Muscle of back (tissue), 11 donors: ENCODE measurements around the gene SEC16B. TPM values are rescaled to one million over a fixed set of nuclear protein-coding genes. Genes with fewer than 3 reads are reported as not detected.

ENCODE experiments used
- DNase-seq, 3 donors: peaks; one replicate each; pipeline versions ENCODE4 v3.0.0 to v3.0.0-alpha.2; 2013
- polyA plus RNA-seq, 10 donors: library from polyadenylated mRNA; unstranded; fragments of 120-200 nt; gene quantifications; one replicate each; pipeline ENCODE4 v1.2.1, GENCODE V29; 2013; ENCODE audit not compliant: insufficient read length in 10 of 10

SEC16B gene
- polyA plus RNA-seq, 10 donors: 4.9 to 11.2 (median 7.5) TPM

DNA sequence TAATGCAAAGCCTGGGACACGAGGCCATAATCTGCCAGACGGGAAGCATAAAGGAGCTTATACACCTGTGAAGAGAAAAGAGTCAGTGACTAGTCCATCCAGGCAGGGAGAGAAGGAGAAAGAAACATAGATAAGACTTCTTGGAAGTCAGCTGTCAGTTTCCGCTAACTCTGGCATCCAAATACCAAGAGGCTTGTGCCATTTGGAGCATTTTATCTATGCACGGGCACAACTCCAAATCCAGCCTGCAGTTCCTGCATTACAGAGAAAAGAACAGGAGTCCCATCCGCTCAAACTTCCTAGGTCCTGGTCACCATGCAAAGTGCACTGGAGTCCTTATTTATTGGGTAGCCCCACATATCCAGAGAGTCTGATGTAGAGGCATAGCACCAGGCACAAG is 27.9 kb downstream of the SEC16B start:
- DNase-seq: no peak

DNA sequence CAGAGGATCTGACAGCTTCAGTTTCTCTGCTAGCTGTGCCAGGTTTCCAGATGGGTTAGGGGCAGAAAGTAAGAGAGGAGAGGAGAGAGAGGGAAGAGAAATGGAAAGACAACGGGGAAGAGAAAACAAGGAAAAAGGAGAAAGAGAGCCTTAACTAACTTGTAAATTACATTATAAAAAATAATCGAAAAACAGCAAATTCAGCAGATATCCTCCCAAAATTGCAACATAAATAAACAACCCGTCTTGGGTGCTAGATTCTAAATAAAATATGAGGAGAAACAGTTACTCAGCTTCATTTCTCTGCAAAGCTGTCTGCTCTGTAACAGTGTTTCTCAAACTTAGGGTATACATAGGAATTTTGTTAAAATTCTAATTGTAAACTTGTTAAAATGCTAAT is 29.2 kb downstream of the SEC16B start:
- no peak for DNase-seq

DNA sequence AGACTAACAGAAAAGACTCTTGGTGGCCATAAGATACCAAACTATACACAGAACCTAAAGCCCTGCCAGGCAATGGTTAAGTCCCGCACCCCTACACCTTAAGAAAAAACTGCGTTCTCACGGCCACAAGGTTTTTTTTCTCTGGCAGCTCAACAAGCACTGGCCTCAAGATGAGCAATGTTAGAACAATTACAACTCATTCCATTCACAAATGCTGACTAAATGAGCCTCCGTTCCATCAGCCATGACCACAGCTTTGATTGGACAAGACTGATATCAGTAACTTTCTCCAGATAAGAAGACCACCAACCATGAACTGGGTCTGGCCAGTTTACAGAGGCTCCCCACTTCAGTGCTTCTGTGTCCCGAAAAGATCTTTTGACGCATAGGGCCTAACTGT is 31.9 kb downstream of the SEC16B start:
- no peak for DNase-seq

DNA sequence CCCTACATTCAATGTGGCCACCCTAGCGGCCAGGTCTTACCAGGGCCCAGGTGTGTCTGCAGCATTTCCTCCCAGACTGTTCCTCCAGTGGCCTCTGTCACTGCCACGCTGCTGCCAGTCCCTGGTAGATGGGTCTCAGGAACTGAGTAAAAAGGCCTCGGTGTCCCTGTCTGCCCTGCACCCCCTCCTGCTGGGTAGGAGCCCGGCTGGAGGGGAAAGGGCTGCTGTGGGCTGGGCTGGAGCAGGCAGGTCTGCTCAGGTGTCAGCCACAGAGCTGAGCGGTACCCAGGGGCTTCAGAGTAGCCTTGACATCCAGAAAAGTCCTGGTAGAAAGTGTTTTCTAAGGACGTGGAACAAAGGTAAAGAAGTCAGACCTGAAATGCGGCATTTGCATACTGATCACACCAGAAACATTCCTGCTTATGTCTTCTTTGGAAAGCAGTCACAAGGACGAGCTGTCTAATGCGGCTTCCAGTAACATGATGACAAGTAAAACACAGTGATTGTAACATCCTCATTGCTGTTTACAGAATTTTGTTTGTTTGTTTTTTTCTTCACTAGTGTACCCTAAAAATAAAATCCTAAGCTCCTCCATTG is 32.6 kb downstream of the SEC16B start:
- DNase-seq: no peak

DNA sequence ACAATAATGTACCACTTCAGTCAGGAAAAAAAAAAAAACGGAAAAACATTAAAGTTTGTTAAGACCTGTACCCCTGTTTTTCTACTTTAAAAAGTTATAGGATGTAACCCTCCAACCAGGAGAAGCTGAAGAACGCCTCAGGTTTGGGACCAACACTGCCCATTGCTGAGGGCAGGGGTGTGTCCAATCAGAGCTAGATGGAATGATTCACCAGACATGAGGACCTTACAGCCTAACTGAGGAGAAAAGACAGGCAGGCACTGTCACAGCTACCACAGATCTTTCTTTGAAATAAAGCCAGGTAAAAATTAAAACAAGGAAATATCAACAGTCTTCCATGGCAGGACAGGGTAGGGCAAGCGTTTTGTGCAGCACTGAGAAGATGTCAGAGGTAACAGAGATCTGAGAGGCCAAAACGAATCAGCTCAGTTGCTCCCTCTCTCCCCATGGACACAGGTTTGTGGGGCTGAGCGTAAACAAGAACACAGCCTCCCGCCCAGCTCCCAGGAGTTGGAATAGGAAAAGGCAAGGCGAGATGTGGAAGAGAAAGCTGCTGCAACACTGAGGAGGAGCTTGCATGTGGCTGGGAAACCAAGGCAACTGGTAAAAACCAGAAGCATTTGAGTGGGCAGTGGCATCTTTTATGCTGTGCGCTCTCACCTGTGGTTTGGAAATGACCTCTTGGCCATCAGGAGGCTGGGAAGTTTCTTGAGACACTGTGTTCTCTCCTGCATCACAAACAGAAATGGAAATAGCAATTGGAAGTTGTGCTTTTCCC is 34.0 kb downstream of the SEC16B start:
- DNase-seq: no peak

DNA sequence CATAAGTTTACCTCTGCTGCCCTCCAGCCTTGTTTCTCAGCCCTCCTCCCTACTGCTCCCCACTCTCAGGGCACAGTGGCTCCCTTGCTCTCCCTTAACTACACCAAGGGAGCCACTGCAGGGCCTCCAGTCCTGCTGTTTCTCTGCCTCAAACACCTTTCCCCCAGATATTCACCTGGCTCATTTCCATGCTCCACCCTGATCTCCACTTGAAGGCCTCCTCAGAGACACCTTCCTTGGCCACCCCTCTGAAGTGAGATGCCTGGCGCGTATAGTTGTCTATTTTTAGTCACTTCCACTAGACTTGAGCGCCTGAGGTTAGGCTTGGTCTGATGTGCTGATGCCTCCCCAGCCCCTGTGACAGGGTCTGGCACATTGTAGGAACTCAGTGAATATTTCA is 34.9 kb downstream of the SEC16B start:
- DNase-seq: no peak

DNA sequence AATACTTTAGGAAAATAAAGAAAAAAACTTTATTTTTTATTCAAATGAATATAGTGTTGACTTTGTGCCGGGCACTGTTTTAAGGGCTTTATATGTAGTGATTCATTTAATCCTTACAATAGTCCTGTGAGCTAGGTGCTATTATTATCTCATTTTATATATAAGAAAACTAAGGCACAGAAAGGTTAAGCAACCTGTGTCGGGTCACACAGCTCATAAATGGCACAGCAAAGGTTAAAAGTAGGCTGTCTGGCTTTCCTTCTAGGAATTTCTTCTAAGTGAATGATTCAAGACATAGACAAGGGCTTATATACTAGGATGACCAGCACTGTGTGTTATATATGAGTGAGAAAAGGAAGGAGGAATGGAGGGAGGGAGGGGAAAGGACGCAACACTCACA is 35.4 kb downstream of the SEC16B start:
- DNase-seq: no peak

DNA sequence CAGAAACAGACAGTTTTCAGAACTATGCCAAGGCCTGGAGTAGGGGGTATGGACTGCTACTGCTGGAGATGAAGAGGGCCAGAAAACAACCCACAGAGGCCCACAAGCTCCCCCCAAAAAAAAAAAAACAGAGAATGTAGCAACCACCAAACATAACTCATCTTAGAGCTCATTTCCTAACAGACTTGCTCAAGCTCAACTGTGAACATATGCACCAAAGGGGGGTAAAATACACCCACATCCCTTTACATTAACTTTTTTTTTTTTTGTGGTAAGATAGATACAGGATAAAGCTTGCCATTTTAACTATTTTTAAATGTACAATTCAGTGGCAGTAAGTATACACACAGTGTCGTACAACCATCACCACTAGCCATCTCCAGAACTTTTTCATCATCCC is 36.0 kb downstream of the SEC16B start:
- no peak for DNase-seq

DNA sequence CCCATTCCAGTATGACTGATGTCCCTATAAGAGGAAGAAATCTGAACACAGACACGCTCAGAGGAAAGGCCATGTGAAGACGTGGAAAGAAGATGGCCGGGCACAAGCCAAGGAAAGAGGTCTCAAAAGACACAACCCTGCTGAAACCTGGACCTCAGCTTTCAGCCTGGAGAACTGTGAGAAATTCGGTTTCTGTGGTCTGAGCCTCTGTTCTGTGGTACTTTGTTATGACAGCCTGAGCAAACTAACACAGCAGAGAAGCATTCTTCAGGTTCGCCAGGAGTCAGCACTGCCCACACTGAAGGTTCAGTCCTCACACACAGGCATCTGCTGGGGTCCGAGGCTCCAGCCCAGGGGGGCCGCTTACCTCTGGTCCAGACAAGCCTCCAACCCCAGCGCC is 37.7 kb downstream of the SEC16B start:
- no peak for DNase-seq

DNA sequence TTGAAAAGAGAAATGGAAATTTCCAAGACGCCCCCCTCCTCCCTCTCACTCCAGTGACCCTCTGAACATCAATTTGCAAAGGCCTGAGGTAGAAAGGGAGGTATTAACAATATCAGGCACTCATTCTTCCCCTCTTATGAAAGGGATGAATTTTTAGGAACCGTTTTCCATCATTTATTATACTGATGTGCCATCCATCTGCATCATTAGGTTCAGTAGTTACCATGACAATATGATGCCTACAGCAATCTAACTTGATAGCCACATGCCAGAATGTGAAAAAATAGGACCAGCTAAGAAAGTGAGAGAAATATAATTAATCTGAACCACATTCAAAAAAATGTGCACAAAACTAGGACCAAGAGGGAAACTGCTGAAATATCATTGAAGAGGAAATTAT is 40.9 kb downstream of the SEC16B start:
- no peak for DNase-seq

DNA sequence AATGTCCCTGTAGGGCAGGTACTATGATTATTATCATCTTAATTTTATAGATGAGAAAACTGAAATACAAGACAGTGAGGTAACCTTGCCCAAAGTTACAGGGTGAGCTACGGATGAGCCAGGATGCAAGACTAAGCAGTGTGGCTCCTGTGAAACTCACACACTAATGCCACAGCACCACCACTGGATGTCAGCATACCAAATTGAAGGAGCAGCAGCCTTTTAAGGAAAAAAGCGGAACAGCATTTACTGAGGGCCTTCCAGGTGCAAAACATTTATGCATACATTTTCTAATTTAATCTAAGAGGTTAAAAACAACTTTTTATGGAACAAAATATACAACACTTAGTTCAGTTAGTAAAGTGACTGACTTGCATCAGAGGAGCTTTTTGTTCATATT is 41.7 kb downstream of the SEC16B start:
- no peak for DNase-seq

DNA sequence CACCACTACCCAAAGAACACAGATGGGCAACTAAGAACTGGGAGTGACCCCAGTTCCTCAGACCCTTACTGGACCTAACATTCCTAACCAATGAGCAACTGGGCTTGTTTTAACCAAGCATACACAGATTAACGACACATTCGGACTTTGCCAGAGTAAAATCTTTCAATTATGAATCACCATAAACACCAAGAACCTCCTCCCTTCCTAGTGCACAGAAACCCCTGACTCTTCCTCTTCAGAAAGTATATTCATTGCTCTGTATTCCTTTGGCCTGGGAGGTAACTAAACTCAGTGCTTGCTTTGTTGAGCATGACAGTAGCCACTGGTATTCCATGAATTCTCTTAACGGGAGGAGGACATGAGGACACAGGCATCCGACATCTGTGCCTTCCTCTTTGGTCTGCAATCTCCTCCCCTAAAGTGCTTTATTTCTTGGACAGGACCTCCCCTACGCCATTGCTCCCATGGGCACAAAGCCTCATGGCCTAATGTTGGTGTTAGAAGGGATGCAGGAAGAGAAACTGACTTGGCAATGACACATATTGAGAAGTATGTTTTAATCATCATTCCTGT is 42.7 kb downstream of the SEC16B start:
- DNase-seq: peak in 1 of 3 donors; percentile 60

DNA sequence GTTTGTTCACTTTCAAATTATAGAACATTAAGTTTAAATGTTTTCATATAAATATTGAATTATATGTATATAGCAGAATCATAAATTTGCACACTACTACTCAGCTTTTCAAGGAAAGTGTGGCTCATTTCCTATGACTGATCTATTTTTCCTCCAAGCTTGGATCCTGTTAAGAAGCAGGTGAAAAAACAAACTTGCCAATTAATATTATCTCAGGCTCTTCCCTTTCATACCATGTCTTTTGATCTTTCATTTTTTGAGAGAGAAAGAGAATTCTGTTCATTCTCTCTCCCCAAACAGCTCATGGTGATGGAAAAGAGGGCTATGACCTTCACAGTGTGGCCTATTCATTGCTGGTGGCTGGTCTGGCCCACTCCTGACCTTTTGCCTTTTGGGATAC is 43.7 kb downstream of the SEC16B start:
- DNase-seq: no peak

DNA sequence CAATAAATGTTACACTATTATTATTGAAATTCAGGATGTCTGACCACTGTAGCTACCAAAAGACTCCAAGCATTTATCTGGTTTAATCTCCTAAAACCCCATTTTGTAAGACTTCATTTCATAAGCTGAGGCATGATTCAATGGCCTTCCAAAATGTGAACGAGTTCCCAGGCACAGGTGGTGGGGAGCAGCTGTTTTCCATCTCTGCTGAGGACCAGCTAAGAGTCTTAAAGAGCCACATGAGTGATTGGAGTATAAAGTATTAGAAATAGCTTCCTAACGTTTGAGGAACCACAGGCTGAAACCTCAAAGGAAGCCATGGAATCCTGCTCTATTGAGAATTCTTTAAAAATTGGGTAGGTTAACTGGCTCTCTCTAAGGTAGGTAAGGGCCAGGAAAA is 44.9 kb downstream of the SEC16B start:
- no peak for DNase-seq

DNA sequence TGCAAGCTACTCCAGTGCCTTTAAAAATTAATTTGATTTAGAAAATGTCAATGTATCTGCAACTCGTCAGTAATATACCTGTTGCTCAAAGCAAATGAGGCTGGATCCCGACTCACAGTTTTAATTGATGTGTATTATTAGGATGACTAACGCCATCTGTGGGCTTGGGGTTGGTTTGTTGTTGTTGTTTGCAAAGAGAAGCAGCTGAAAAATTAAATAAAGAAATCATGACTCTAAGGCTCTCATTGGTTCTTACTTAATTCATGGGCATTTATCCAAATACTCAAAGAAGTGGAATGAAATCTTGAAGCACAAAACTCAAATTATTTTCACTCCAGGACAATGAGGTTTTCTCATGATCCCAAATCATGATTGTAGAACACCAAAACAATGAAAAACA is 46.4 kb downstream of the SEC16B start:
- DNase-seq: no peak

DNA sequence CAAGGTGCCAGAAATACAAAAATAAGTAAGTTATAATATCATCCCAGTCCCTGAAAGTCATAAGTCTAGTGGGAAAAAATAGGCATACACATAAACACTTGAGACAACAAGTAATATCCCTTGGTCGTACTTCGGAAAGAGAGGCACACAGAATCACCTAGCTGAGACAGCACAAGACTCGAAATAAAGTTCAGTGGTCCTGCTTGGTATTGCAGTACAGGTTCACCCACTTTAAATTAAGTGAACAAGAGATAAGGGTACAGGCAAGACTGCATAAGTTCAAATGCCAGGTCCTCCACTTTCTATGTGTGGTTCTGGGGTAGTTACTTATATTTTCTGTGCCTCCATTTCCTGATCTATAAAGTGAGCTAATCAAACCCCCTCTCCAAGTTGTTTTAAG is 47.6 kb downstream of the SEC16B start:
- no peak for DNase-seq

DNA sequence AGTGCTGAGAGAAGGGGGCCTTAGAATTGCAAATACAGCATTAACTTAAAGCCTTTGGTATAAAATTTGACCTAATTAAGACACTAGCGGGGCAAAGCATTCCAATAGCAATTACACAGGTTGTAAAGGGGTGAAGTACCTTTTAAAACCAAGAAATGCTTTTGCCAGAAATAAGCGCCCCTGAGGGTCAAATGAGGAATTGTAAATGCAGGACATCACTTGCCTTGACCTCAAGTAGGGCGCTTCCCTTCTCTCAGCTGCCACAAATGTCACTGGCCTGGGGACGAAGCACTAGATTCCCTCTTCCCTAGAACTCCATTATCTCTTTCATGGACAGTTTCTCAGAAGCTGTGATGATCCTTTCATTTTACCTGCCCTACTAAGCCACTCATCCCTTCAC is 48.3 kb downstream of the SEC16B start:
- DNase-seq: no peak

DNA sequence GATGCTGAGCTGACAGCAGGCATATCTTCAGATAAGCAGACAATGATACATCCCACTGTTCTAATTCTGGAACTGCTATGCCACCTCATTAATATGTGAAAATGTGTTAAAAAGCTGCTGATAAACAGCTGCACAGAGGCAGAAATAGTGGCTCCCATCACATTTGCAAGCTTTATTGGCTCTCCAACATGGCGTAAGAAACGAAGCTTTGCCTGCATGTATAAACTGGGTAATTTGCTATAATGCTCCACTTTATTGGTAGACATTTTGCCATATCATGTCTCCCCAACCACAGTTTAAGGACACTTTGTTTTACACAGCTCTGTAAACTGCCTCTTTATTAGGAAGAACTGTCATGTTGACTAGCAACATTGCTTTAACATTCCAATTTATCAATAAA is 49.8 kb downstream of the SEC16B start:
- no peak for DNase-seq

DNA sequence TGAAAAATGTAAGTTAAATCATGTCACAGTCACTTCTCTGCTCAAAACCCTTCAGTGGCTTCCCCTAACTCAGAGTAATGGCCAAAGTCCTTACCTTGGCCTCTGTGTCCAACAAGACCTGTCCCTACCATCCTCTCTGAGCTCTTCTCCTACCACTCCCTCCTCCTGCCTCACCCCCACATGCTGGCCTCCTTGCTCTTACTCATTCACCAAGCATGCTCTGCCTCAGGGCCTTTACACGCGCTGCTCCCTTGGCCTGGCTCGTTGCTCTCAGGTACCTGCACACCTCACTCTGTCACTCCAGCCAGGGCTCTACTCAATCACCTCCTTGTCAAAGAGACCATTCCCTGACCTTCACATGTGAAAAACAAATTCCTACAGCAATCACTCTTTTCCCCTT is 54.2 kb downstream of the SEC16B start:
- DNase-seq: no peak

DNA sequence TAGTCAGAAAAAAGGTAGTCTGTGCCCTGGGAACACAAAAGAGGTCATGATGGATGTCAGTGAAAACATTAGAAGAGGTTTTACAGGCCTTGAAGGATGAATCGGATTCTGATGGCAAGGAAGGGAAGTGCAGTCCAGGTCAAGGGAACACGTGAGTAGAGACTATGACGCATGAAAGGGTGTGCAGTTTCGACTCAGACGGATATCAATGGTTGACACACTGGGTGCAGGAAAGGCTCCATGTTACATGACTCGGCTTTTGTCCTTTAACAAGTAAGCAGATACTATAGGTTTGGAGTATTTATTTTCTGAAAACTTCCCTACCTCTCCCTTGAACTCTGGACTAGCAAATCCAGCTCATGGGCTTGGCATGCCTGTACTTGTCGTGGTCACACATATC is 55.3 kb downstream of the SEC16B start:
- no peak for DNase-seq

DNA sequence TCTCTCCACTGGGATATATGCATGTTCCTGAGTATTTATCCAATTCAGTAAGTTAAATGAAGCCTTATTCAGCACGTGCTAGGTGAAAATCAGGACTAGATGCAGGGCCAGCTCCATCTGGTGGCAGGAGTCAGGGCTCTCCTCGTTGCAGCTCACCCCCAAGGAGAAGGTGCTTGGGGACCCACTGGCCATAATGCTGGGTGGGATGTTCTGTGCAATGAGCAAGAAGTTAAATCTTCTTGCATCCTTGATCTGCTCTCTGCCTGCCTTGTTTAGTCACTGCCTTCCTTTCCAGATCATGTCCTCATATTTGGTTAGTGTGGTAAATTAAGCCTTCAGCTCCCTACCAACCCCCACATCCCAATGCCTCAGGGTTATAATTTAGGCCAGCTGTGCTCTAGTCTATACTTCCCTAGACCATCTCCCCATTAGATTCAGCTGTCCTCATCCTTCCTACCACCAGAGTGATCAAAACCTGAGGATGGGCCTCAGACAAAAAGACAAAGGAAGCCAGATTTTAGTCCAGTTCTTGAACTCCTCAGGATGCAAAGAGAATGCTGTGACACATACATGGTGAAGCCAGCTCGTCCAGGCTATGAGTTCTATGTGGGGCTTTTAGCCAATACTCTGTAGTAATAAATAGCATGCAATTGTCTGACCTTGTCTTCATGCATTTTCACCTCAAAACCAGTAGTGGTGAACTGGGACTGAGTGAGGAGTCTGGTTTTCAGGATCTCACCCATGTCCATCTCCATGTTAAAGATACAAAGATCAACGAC is 55.9 kb downstream of the SEC16B start:
- peak in 2 of 3 donors; percentile 29 to 50 for DNase-seq

DNA sequence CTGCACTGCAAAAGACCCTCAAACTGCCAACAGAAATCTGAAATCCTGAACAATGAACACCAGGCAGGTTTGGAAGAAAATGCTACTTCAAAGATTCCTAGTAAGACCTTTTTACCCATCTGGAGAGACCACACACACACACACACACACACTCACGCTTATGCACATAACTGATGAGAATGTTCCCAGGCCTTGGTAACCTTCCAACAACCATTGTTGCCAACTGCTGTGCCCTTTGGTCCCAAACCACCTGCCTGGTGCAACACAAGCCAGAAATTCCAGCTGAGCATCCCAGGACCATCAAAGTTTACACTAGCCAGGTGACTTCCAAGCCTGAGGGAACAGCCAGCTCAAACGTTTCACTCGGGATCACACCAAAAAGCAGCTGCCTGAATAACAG is 56.9 kb downstream of the SEC16B start:
- no peak for DNase-seq

DNA sequence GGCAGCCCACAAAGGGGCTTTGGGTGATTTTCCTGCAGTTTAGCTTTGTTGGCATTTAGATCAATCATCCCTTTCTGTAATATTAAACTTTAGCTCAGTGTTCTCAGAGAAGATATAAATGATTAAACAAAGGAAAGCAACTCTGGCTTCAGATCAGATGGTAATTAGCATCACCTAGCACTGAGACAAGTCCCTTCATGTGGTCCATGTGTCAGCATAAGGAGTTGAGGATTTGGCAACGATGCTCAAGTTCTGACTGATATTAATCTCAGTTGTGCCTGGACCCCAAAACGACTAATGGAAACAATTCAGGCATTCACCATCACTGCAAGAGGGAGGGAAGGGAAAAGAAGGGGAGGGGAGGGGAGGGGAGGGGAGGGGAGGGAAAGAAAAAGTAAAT is 60.4 kb downstream of the SEC16B start:
- DNase-seq: no peak
